Mesenteric fat pad (tissue), 1 donor: ENCODE measurements around the gene GPR157. TPM values are rescaled to one million over a fixed set of nuclear protein-coding genes. Genes with fewer than 3 reads are reported as not detected.
"Not testable (repeated sequence)": the region's sequence is repeated elsewhere in the genome, so short reads cannot be mapped to it uniquely, and the experiment has no call there.

Experiments used
- DNase-seq: peaks from one replicate; pipeline ENCODE4 v3.0.0-alpha.2; 2020; ENCODE audit warnings: low spot score
- long read RNA-seq: library from polyadenylated mRNA; unstranded; transcript quantifications from one replicate; pipeline ENCODE4 v2.0.0, GENCODE V29; 2020
- total RNA-seq: library from RNA; stranded (reverse); fragmentation: NEBNext Ultra II Directional; extraction: Animal tissue kit (Norgen Biotek cat#: 25700); gene quantifications from one replicate; pipeline ENCODE4 v1.2.1, GENCODE V29; 2021
- donor health status: DM: yes; HTN: yes; CAD: no.

Gene GPR157, protein sequence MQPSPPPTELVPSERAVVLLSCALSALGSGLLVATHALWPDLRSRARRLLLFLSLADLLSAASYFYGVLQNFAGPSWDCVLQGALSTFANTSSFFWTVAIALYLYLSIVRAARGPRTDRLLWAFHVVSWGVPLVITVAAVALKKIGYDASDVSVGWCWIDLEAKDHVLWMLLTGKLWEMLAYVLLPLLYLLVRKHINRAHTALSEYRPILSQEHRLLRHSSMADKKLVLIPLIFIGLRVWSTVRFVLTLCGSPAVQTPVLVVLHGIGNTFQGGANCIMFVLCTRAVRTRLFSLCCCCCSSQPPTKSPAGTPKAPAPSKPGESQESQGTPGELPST
- total RNA-seq, result 15.5 TPM
- long read RNA-seq, full-length matches to known transcripts, result 4 of 10 reads
- long read RNA-seq, partial matches to known transcripts, result 0 of 10 reads
- long read RNA-seq, other reads (novel, unspliced or antisense), result 6 of 10 reads

DNA sequence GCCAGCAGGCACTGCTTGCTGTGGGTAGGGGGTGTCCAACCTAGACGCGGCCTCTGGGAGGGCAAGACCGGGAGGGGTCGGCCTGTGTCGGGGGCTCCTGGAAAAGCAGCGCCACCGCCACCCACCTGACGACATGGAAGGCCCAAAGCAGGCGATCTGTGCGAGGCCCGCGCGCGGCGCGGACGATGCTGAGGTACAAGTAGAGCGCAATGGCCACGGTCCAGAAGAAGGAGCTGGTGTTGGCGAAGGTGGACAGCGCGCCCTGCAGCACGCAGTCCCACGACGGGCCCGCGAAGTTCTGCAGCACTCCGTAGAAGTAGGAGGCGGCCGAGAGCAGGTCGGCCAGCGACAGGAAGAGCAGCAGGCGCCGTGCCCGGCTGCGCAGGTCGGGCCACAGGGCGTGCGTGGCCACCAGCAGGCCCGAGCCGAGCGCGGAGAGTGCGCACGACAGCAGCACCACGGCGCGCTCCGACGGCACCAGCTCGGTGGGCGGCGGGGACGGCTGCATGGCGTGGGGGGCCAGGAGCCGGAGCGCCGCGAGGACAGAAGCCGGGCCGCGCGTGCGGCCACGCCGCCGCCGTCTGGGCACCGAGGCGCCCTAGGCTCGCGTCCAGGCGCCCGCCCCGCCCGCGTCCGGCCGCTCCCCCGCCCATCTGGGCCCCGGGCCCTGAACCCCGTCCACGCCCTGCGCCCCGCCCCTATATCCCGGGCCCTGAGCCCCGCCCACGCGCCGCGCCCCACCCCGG, at the start of gene GPR157:
Gene GPR157 (minus strand): TSS at position 583 of the 746 bp plus-strand sequence. CDS start 75 bp downstream, at position 508.
- DNase-seq, result peak; percentile 96

DNA sequence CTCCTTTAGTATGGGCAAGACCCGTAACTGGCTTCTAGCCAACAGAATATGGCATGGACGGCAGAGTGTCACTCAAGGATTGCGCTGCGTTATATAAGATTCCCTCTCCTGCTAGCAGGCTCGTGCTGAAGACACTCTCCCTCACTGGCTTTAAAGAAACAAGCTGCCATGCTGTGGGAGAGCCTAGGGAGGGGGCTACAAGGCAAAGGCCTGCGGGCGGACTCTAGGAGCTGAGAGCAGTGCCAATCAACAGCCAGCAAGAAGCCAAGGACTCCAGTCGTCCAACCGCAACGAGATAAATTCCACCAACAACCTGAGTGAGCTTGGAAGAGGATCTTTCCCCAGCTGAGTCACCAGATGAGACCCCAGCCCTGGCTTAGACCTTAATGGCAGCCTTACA, 45.9 kb upstream of the GPR157 start:
- DNase-seq, result no peak

DNA sequence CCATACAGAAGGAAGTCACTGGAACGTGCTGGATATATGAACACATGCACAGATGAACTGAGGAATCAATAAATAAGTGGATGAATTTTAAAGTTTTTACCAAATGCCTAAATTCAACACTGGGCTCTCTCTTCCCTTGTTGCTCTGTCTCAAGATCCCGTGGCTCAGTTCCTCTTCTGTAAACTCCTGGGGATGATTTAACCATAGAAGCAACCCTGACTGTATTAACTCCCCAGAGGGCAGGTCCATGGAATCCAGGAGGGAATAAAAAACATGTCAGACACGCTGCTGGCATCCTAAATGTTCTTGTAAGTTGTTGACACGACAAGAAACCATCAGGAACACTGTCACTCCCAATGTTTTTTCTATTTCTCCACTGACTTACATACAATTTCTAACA, 45.3 kb upstream of the GPR157 start:
- DNase-seq, result no peak

DNA sequence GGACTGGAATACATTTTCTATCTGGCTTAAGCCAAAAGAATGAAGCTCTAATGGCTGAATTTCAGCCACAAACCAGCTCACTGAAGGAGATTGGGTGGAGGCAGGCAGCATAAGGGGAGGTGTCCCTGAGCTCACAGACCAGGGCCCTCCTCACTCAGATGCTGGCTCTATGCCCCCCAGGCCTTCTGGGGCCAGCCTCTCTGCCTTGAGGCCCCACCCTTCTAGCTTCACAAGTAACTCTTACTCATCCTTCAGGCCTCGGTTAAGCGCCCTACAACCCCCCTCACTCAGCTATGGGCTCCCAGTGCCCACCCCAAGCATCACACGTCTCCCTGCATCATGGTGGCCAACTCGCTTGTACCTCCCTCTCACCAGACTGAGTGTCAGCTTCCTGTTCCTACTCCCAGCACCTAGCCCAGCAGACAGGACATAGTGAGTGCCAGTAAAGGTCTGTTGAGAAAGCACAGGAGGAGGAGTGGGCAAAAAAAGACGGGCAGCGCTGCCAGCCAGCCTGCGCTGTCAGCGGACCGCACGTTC, 40.8 kb upstream of the GPR157 start:
- DNase-seq, result no peak

DNA sequence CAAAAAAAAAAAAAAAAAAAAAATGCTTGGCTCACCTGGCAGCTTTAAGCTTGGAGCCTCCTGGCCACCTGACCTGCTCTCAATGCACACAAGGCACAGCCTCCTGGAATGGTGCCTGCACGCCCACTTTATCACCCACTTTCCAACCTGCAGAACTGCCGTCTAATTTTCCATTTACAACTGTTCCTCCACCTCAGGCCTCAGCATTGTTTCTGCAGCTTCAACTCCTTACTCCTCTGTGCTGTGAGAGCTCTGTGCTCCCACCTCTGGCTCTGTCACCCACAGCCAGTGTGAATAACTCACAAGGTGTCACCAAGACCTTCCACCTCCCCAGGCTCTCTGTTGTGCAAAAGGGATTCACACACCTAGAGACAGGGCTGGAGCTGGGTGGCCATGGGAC, 38.7 kb upstream of the GPR157 start:
- DNase-seq, result no peak

DNA sequence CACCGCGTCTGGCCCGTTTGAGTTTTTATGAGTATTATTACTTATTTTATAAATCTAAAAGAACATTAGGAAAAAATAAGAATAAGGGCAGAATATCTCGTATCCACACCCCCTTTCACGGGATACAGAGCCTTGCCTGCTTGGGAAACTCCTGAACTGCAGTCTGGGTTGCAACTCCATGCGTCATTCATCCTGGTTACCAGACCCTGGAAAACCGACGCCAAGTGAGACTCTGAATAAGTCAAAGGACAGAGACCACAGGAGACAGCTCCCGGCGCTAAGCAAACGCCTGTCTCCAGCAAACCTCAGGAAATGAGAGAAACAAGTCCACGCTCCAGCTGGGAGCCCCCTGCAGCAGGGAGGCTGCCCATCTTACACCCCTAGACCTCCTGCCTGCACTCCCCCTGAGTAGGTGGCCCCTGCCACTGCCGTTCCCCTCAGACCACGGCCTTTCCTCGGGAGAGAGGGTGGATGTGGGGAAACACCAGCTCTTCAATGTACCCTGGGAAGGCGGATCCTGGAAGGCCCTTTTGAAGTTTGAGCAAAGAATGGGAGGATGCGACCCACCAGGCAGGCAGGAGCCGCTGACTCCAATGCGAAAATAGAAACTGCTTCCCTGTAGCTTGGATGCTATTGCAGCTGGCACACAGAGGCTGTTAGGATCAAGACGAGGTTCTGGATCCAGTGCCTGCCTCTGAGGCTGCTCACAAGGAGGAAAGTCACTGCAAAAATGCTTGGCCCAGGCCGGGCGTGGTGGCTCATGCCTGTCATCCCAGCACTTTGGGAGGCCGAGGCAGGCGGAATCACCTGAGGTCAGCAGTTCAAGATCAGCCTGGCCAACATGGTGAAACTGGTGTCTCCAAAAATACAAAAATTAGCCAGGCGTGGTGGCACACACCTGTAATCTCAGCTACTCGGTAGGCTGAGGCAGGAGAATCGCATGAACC, 37.7 kb upstream of the GPR157 start:
- DNase-seq, result no peak

DNA sequence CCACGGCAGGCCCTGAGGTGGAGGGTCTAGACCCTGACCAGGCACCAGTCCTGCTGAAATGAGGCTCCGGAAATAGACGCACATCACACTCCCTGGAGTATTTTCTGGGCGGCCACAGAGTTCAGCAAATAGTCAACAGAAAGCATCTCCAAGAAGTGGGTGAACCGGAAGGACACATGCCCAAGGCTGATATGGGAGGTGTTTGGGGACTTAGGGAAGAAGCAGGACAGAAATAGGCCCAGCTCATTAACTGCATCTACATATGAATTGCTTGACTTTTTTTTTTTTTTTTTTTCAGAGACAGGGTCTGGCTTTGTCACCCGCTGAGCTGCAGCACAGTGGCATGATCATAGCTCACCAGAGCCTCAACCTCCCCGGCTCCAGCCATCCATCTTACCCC, 36.5 kb upstream of the GPR157 start:
- DNase-seq, result no peak

DNA sequence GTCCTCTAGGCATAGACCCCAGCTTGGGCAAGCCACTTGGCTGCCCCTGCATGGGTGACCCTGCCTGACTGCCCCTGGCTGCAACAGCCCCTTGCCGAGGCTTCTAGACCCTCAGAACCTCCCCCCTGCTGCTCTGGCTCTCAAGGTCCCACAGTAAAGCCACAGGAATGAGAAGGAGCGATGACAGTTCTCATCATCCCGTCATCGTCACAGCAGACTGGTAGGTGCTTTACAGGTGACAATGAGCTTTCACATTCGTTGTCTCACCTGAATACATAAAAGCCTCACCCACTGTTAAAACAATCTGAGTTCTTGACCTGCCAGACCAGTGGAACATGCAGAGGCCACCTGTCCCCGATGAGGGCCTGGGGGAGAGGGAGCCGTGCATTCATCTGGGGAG, 36.0 kb upstream of the GPR157 start:
- no peak for DNase-seq

DNA sequence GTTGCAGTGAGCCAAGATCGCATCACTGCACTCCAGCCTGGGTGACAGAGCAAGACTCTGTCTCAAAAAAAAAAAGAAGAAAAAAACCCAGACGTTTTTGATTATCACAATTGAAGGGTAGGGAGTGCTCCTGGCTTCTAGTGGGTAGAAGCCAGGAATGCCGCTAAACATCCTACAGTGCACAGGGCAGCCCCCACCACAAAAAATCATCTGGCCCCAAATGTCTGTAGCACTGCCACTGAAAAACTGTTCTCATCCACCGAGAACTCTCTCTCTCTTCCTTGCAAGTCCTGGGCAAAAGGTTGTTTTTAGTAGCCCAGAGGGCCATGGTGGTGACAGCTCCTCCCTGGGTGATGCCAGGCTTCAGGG, 35.6 kb upstream of the GPR157 start:
- no peak for DNase-seq

DNA sequence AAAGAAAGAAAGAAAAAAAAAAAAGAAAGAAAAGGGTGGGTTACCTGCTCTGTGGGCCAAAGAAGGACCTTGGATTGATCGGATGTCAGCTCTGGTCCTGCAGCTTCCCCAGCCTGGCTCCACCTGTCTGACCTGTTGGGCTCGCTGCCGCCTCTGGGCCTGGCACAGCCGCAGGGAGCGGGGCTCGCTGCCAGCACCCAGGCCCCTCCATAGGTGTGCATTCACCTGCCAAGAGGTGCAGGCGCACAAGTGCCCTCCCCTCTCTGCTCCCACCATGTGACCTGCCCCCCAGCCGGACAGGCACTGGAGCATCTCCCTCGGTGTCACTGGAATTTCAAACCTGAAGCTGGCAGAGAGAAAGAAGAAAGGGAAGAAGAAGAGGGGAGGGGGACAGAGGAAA, 33.1 kb upstream of the GPR157 start:
- DNase-seq, result no peak

DNA sequence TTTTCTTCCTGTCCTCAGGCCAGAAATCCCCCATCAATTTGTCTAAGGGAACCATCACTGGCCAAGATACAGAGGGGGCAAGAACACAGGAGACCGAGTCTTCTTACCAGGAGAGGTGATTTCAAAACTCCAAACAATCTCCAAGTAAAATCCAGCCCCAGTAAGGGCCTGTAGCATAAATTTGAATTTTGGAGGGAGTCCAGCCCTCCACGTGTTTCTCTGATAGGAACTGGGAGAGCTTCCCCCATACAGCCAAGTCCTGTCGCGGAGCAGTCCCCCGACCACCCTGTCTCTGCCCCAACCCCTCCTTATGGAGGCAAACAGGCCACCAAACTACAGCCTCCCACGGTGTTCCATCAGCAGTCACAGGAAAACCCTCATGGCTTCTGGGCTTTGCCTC, 32.4 kb upstream of the GPR157 start:
- DNase-seq, result no peak

DNA sequence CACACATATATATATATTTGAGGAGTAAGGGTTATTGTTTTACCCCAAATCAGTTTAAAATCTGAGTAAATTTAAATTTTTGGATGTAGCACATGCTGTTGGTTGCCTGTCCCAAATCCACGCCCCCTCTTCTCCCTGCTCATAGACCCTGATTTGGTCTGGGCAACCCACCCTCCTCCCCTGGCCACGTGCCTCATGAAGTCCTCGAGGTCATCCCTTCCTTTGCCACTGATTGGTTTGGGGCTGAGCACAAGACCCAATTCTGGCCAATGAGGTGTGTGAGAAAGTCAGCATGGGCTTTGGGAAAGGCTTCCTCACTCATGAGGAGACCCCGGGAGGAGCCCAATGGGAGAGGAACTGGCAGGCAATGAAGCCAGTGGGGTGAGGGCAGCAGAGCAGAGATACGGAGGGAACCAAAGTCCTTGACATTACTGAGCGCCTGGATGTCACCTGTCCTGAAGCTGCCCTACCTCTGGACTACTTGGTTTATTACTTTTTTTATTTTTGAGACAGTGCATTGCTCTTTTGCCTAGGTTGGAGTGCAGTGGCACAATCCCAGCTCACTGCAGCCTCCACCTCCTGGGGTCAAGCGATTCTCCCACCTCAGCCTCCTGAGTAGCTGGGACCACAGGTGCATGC, 31.3 kb upstream of the GPR157 start:
- DNase-seq, result no peak

DNA sequence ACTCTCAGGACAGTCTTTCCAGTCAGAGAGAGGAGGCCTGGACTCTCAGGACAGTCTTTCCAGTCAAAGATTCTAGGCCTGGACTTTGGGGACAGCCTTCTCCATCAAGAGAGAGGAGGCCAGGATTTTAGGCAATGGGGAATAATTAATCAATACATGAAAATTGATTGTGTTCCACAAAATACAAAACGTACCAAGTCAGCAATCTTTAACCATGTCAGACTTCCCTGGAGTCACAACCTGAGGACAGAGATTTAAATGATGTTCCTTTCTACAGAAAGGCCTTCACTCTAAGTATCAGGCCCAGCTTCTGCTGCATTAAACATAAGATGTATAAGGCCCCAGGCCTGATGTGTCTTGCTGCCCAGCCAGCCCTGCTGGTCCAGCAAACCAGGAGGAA, 27.0 kb upstream of the GPR157 start:
- no peak for DNase-seq

DNA sequence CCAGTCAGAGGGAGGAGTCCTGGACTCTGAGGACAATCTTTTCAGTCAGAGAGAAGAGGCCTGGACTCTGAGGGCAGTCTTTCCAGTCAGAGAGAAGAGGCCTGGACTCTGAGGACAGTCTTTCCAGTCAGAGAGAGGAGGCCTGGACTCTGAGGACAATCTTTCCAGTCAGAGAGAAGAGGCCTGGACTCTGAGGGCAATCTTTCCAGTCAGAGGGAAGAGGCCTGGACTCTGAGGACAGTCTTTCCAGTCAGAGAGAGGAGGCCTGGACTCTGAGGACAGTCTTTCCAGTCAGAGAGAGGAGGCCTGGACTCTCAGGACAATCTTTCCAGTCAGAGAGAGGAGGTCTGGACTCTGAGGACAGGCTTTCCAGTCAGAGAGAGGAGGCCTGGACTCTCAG, 26.5 kb upstream of the GPR157 start:
- not testable (repeated sequence) for DNase-seq

DNA sequence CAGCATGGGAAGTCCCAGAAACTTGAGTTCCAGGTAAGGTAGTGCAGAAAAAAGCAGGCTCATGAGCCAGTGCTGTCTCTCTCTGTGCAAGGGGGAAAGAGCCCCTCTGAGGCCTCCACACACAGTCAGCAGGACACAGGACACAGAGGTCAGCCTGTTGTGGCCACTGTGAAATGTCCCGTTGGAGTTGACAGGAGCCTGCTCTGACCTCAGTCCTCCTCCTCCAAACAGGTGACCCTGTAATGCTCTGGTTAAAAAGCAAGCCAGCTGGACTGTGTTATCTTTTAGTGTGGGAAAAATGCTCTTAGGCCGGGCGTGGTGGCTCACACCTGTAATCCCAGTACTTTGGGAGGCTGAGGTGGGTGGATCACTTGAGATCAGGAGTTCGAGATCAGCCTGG, 24.2 kb upstream of the GPR157 start:
- no peak for DNase-seq

DNA sequence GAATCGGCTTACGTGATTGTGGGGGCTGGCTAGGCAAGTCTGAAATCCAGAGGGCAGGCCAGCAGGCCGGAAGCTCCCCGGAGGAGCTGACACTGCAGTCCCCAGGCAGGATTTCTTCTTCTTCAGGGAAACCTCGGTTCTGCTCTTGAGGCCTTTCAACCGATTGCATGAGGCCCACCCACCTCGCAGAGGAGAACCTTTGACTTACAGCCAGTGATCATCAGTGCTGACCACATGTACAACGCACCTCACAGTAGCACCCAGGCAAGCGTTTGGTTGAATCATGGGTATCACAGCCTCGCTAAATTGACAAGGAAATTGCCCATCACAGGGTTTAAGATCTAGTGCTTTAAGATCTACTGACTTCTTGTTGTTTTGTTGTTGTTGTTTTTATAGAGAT, 23.6 kb upstream of the GPR157 start:
- DNase-seq, result no peak

DNA sequence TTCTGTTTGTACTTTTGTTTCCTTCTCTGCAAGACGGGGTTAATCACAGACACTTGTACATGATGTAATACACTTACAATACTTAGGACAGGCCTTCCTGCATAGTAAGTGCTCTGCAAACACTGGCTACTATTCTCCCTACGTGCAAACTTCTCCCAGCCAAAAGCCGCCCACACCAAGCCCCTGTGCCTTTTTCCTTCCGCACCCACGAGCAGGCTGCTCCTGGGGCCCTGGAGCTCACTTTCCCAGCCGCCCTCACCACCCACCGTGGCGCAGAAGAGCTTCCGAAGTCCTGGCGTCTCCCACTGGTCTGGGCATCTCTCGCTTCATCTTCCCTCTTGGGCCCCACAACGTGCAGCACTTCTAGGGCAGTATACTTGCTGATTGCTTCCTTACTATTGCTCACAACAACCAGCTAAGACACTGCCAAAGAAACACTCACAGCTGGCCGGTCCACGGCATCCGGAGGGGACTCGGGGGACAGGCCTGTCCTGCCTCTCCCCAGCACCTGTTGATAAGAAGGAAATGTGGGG, 22.5 kb upstream of the GPR157 start:
- no peak for DNase-seq

DNA sequence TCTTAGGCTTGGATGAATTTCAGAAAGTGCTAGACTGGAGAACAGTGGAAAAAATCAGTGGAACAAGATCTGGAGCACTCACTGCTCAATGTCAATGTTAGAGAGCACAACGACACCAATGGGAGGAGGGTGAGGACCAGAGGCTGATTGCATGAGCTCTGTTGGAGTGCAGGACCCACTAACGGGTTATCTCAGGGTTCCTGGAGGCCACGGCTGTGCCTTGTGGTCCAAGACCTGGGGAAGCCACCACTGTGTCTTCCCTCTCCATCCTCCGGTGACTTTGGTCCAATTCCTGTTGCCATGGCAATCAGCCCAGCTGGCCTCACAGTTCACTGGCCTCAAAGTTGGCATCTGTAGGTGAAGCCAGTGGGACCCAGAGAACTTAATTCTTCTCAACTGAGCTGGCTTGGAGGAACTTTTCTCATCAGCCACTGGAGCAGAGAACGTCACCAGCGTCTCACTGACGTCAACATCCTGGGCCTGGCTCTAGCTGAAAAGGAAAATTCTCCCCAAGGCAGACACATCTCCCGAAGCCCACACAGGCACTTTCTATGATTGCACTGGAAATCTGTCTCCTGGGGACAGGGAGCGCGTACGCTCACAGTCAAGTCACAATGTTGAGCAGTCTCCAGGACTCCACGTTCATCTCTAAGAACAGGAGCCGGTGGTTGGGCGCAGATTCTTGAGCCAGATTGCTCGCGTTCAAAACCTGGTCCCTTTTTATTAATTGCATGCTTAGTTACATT, 21.9 kb upstream of the GPR157 start:
- DNase-seq, result no peak

DNA sequence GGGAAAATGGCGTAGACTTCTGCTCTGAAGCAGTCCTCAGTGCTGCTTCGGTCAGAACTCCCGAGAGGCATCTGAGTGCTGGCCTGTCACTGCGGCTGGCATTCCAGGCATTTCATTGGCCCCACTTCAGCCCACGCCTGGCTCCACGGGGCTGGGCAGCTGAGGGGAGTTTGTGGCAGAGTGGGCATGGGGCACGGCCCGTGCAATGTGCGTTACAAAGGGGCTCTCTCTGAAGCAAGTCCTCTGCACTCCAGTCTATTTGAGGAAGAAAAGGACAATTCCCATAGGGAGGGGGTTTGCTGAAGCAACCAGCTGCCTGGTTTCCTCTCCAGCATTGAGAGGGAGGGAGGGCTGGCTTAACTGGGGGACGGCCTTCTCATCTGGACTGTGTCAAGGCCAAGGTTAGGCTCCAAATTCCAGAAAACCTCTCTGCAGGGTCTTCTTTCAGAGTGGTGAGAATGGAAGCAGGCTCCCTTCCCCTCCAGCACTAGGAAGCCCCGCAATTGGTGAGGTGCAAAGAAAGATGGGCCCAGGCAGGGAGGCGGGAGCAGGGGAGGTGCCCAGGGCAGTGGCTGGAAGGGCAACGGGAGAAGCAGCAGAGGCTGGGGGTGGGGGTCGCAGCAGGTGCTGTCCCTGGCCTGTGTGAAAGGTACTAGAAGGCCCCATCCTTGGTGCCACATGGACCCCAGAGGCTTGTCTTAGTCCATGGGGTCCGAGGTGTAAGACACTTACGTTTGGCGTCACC, 21.1 kb upstream of the GPR157 start:
- no peak for DNase-seq
